Testis (tissue), 2 donors: ENCODE results near the gene PREPL.

Experiments
- POLR2A ChIP-seq: fragments of 450-650 bp; IDR thresholded peaks from one replicate; pipeline ENCODE4 v1.6.1; 2017; ENCODE audit warnings: antibody characterized with exemption, mild to moderate bottlenecking, moderate library complexity
- TF ChIP-seq, protein P1 (sequence below), 3 experiments: fragments of 450-650 bp in 2 of 3; fragments of 200-600 bp in 1 of 3; sonication (generic) in 1 of 3; IDR thresholded peaks; one replicate each; pipeline ENCODE4 v1.5.1; 2016 to 2019; ENCODE audit warnings: antibody characterized with exemption in 3 of 3, mild to moderate bottlenecking in 2 of 3, moderate library complexity in 1 of 3

DNA sequence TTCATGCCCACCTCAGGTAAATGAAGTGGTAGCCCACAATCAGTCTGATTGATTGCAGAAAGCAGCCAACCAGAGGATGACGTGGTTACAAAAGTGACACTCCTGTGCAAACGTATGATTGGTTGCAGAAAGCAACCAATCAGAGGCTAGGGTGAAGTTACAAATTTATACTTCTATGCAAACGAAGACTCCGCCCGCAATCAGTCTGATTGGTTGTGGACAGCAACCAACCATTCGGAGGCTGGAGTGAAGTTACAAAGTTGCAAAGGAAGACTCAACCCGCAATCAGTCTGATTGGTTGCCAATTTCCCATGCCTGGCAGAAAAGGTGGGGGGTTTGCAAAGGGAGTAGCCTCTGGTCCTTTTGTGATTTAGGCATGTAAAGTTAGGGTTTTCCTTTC lies 90.0 kb downstream of the PREPL start:
- TF ChIP-seq, protein P1, sequence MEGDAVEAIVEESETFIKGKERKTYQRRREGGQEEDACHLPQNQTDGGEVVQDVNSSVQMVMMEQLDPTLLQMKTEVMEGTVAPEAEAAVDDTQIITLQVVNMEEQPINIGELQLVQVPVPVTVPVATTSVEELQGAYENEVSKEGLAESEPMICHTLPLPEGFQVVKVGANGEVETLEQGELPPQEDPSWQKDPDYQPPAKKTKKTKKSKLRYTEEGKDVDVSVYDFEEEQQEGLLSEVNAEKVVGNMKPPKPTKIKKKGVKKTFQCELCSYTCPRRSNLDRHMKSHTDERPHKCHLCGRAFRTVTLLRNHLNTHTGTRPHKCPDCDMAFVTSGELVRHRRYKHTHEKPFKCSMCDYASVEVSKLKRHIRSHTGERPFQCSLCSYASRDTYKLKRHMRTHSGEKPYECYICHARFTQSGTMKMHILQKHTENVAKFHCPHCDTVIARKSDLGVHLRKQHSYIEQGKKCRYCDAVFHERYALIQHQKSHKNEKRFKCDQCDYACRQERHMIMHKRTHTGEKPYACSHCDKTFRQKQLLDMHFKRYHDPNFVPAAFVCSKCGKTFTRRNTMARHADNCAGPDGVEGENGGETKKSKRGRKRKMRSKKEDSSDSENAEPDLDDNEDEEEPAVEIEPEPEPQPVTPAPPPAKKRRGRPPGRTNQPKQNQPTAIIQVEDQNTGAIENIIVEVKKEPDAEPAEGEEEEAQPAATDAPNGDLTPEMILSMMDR (IDR thresholded peaks at IDR 0.05): no peak
- TF ChIP-seq POLR2A: no peak
